H1 (cell line): Measurements from ENCODE around the gene PSMD13. TPM values are rescaled to one million over a fixed set of nuclear protein-coding genes. Genes with fewer than 3 reads are reported as not detected.

Experiments used
- CTCF ChIA-PET: fragments of 300-600 bp; sonication (Branson Sonifier 250); formaldehyde crosslinking; loops from one replicate; lab custom pipeline; 2021; ENCODE audit not compliant: partially characterized antibody; lab: Charles Lee
- POLR2A ChIA-PET: fragments of 300-600 bp; sonication (Branson Sonifier 250); formaldehyde crosslinking; loops from one replicate; lab custom pipeline; 2021; ENCODE audit warnings: inconsistent platforms; ENCODE audit not compliant: partially characterized antibody; lab: Charles Lee
- DNase-seq, 2 experiments: peaks; one replicate each; pipeline versions ENCODE4 v3.0.0 to v3.0.0-alpha.2; 2010 to 2022; ENCODE audit warnings: low spot score in 2 of 2, low read depth in 1 of 2, mixed read lengths in 1 of 2
- FAIRE-seq: peaks from 2 replicates; lab custom pipeline; 2011; peaks lifted over from hg19 to GRCh38; lab: Jason Lieb, UNC
- H2AFZ ChIP-seq: 2 replicates; pipeline ENCODE4 v1.8.1; 2012; ENCODE audit warnings: low read length, inconsistent platforms
- H2AK5ac ChIP-seq: 2 replicates; pipeline ENCODE4 v1.6.1; 2013; ENCODE audit warnings: low read depth, low read length
- H2BK120ac ChIP-seq: replicated peaks from 2 replicates; pipeline ENCODE3; 2013; ENCODE audit warnings: low read depth, low read length, inconsistent platforms
- H2BK12ac ChIP-seq: 2 replicates; pipeline ENCODE4 v1.6.1; 2013; ENCODE audit warnings: low read depth, low read length
- H2BK15ac ChIP-seq: 2 replicates; pipeline ENCODE4 v1.6.1; 2013; ENCODE audit warnings: low read length
- H2BK20ac ChIP-seq: 2 replicates; pipeline ENCODE4 v1.6.1; 2013; ENCODE audit warnings: low read length
- H2BK5ac ChIP-seq: 2 replicates; pipeline ENCODE4 v1.6.1; 2013; ENCODE audit warnings: low read depth, low read length
- H3K14ac ChIP-seq: 2 replicates; pipeline ENCODE4 v1.6.1; 2013; ENCODE audit warnings: inconsistent platforms; ENCODE audit not compliant: insufficient read length
- H3K18ac ChIP-seq: 2 replicates; pipeline ENCODE4 v1.6.1; 2013; ENCODE audit warnings: low read length; ENCODE audit errors: extremely low read depth
- H3K23ac ChIP-seq: 2 replicates; pipeline ENCODE4 v1.6.1; 2013; ENCODE audit warnings: inconsistent platforms; ENCODE audit not compliant: insufficient read length
- H3K23me2 ChIP-seq: 2 replicates; pipeline ENCODE4 v1.6.1; 2013; ENCODE audit warnings: low read depth, low read length
- H3K27ac ChIP-seq: 2 replicates; pipeline ENCODE4 v1.6.1; 2011; ENCODE audit warnings: low read depth, low read length, inconsistent platforms
- H3K27me3 ChIP-seq, 4 experiments: replicated peaks in 1 of 4; 1 replicate in 1 of 4; 2 replicates in 3 of 4; pipeline versions ENCODE4 v1.6.1 to v1.8.1; 2011 to 2013; ENCODE audit warnings: low read length in 3 of 4, mild to moderate bottlenecking in 3 of 4, inconsistent platforms in 2 of 4, mixed read lengths in 2 of 4, moderate library complexity in 1 of 4; ENCODE audit not compliant: control insufficient read depth in 3 of 4, insufficient read depth in 3 of 4; ENCODE audit errors: extremely low read depth in 1 of 4
- H3K36me3 ChIP-seq, 4 experiments: 2 replicates each; pipeline versions ENCODE4 v1.6.1 to v1.8.1; 2011 to 2013; ENCODE audit warnings: mild to moderate bottlenecking in 4 of 4, low read length in 3 of 4, moderate library complexity in 2 of 4, control low read depth in 1 of 4, inconsistent platforms in 1 of 4; ENCODE audit not compliant: insufficient read depth in 4 of 4, control insufficient read depth in 2 of 4
- H3K4ac ChIP-seq: replicated peaks from 2 replicates; pipeline ENCODE3; 2013; ENCODE audit warnings: low read length, low read depth, mixed read lengths, inconsistent platforms; ENCODE audit not compliant: insufficient read length
- H3K4me1 ChIP-seq, 4 experiments: replicated peaks in 1 of 4; 1 replicate in 1 of 4; 2 replicates in 3 of 4; pipeline versions ENCODE4 v1.6.1 to v1.8.1; 2011 to 2013; ENCODE audit warnings: low read length in 3 of 4, inconsistent platforms in 2 of 4, mixed read lengths in 1 of 4; ENCODE audit not compliant: insufficient read depth in 4 of 4, control insufficient read depth in 3 of 4
- H3K4me2 ChIP-seq, 2 experiments: 2 replicates each; pipeline versions ENCODE4 v1.6.1 to v1.8.1; 2011 to 2013; ENCODE audit warnings: low read depth in 2 of 2, low read length in 2 of 2, control low read depth in 1 of 2, inconsistent platforms in 1 of 2, mild to moderate bottlenecking in 1 of 2; ENCODE audit not compliant: insufficient read depth in 1 of 2
- H3K4me3 ChIP-seq, 4 experiments: fragments of 200-600, 300-600 bp in 1 of 4; sonication (generic), shearing (Covaris generic), sonication (Bioruptor Twin) in 1 of 4; 2 replicates each; pipeline versions ENCODE4 v1.5.1 to v1.8.1; 2011 to 2016; ENCODE audit warnings: low read length in 4 of 4, low read depth in 3 of 4, control low read depth in 2 of 4, inconsistent platforms in 2 of 4, mild to moderate bottlenecking in 2 of 4, mixed read lengths in 1 of 4, moderate library complexity in 1 of 4; ENCODE audit not compliant: insufficient read depth in 2 of 4; ENCODE audit errors: extremely low read depth in 1 of 4
- H3K56ac ChIP-seq: replicated peaks from 2 replicates; pipeline ENCODE3; 2013; ENCODE audit warnings: low read depth, mild to moderate bottlenecking, mixed read lengths, low read length, inconsistent platforms; ENCODE audit not compliant: insufficient read length
- H3K79me1 ChIP-seq: 2 replicates; pipeline ENCODE4 v1.6.1; 2013; ENCODE audit warnings: low read depth, low read length, control low read depth
- H3K79me2 ChIP-seq, 2 experiments: 2 replicates each; pipeline versions ENCODE4 v1.6.1 to v1.8.1; 2012 to 2013; ENCODE audit warnings: low read length in 2 of 2, mild to moderate bottlenecking in 2 of 2, inconsistent platforms in 1 of 2; ENCODE audit not compliant: insufficient read depth in 2 of 2, control insufficient read depth in 1 of 2
- H3K9ac ChIP-seq, 4 experiments: replicated peaks in 1 of 4; 1 replicate in 1 of 4; 2 replicates in 3 of 4; pipeline versions ENCODE4 v1.6.1 to v1.8.1; 2011 to 2013; ENCODE audit warnings: low read depth in 3 of 4, low read length in 3 of 4, control low read depth in 2 of 4, mild to moderate bottlenecking in 2 of 4, moderate library complexity in 2 of 4, inconsistent platforms in 1 of 4; ENCODE audit errors: extremely low read depth in 1 of 4
- H3K9me3 ChIP-seq, 2 experiments: 2 replicates each; pipeline versions ENCODE4 v1.6.1 to v1.8.1; 2012 to 2013; ENCODE audit warnings: mild to moderate bottlenecking in 2 of 2, moderate library complexity in 2 of 2, control low read depth in 1 of 2, inconsistent platforms in 1 of 2, low read depth in 1 of 2, low read length in 1 of 2, mixed read lengths in 1 of 2; ENCODE audit not compliant: insufficient read depth in 2 of 2
- H4K20me1 ChIP-seq, 2 experiments: replicated peaks in 1 of 2; 2 replicates each; pipeline versions ENCODE3 to v1.8.1; 2011 to 2013; ENCODE audit warnings: inconsistent platforms in 2 of 2, low read length in 2 of 2, mild to moderate bottlenecking in 1 of 2; ENCODE audit not compliant: insufficient read depth in 2 of 2, control insufficient read depth in 1 of 2
- H4K5ac ChIP-seq: 2 replicates; pipeline ENCODE4 v1.6.1; 2013; ENCODE audit warnings: low read length, low read depth, mixed read lengths, inconsistent platforms; ENCODE audit not compliant: insufficient read length
- H4K8ac ChIP-seq: 2 replicates; pipeline ENCODE4 v1.8.0; 2013; ENCODE audit warnings: mild to moderate bottlenecking, moderate library complexity, low read length, inconsistent platforms; ENCODE audit not compliant: insufficient read depth; ENCODE audit errors: extremely low read depth
- H4K91ac ChIP-seq: replicated peaks from 2 replicates; pipeline ENCODE3; 2013; ENCODE audit warnings: low read length, mixed read lengths, inconsistent platforms; ENCODE audit not compliant: insufficient read length
- CHD1 ChIP-seq: IDR thresholded peaks from 2 replicates; pipeline ENCODE4 v1.6.1; 2012; ENCODE audit warnings: low read depth, low read length, improper control_type of control experiment
- KDM1A ChIP-seq: fragments of 200-600, 300-600 bp; sonication (generic); IDR thresholded peaks from 2 replicates; pipeline ENCODE4 v1.7.1; 2016; ENCODE audit warnings: mild to moderate bottlenecking, low read length, borderline replicate concordance
- WGBS, 2 experiments: shearing (Covaris generic) in 1 of 2; methylation state at CpG; one replicate each; pipeline versions ENCODE4 v1.1.6 to v1.1.7; 2013 to 2015; ENCODE audit warnings: low lambda C conversion rate in 2 of 2, mixed read lengths in 2 of 2, inconsistent platforms in 1 of 2, low coverage in 1 of 2, missing lambda C conversion rate in 1 of 2; ENCODE audit not compliant: insufficient replicate concordance in 2 of 2, insufficient coverage in 1 of 2, insufficient read length in 1 of 2; ENCODE audit errors: extremely low coverage in 1 of 2, missing lambda C conversion rate in 1 of 2; 5-methylcytosine and 5-hydroxymethylcytosine counted together
- polyA plus RNA-seq, 7 experiments: library from polyadenylated mRNA; depleted of rRNA in 3 of 7; stranded (reverse) in 5 of 7; unstranded in 2 of 7; fragments of >200 nt in 5 of 7; fragments of 200-250 nt in 2 of 7; gene quantifications; 1 replicate in 5 of 7; 2 replicates in 1 of 7; 4 replicates in 1 of 7; pipeline versions ENCODE4 v1.2.1 to v1.2.3, GENCODE V29; 2011 to 2013; ENCODE audit warnings: missing spikeins in 2 of 7, mixed read lengths in 2 of 7
- total RNA-seq: library from RNA; stranded (reverse); fragmentation: NEBNext Ultra II Directional; extraction: Animal tissue kit (Norgen Biotek cat#: 25700); gene quantifications from 2 replicates; pipeline ENCODE4 v1.2.1, GENCODE V29; 2021
- TF ChIP-seq, protein P1 (sequence below): IDR thresholded peaks from 2 replicates; pipeline ENCODE4 v1.6.1; 2012; ENCODE audit warnings: inconsistent platforms

The PSMD13 gene
- total and polyA plus RNA-seq, 2 of the 8 experiments (the other 6 are each of a cell fraction or from before 2014, with no cell fraction given) = 121 to 141 TPM

DNA sequence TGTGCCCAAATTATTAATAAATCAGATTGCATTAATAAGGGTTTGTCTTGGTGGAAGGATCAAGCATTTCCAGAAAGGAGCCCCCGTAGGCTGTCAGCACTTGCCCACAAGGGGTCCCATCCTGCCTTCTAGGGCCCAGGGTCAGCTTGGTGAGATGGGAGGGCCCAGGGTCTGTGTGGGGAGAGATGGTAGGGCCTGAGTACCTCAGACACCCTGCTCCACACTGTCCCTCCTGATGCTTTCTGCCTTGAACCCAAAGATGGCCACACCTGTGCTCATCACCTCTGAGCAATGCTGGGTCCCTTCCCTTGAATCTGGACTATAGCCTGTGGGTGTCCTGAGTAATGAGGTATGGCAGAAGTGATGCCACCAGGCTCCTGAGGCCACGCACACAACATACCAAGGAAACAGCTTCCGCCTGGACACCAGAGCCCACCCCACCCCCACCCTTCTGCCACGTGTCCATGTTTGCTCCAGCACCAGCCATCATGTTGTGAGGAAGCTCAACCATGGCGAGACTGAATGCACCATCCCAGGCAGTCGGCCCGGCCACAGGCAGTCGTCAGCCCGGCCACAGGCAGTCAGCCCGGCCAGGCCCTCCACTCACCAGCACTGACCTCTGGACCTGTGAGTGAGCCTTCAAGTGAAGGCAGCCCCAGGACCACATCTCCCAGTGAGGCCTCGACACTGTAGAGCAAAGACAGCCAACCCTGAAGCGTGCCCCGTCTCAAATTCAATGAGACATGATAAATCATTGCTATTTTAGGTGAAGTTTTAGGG is 36.4 kb upstream of the PSMD13 start:
- Histone ChIP-seq H2AFZ (no peak overlapping the region), H3K27me3 (no peaks in the 10 kb centered on the region), H2AK5ac (no peak overlapping the region), H4K8ac (no peak overlapping the region), H4K5ac (no peak overlapping the region), H2BK20ac (no peak overlapping the region), H3K4me2 (no peak overlapping the region), H3K79me1 (no peaks in the 10 kb centered on the region; the same call in 1 of the 2 replicates), H4K20me1 (peaks cover 0 to 16% of the 10 kb centered on the region in 2 experiments), H3K4me1 (no peaks in the 10 kb centered on the region), H3K23me2 (no peaks in the 10 kb centered on the region), H3K14ac (no peak overlapping the region), H3K79me2 (no peaks in the 10 kb centered on the region; a peak in 1 of 4 replicates), H3K27ac (no peak overlapping the region), H3K4ac (no peak overlapping the region), H3K36me3 (peaks cover 0 to 10% (median 3%) of the 10 kb centered on the region in 4 experiments; a peak in 6 of 8 replicates), H4K91ac (no peak overlapping the region), H3K4me3 (no peak overlapping the region), H2BK15ac (no peak overlapping the region), H3K9ac (no peak overlapping the region), H2BK120ac (no peak overlapping the region), H3K9me3 (peaks cover 0 to 9% of the 10 kb centered on the region in 2 experiments; a peak in 1 of 4 replicates), H2BK5ac (no peak overlapping the region), H3K23ac (no peak overlapping the region), H2BK12ac (no peak overlapping the region), H3K18ac (no peak overlapping the region), H3K56ac (no peak overlapping the region)
- peak in 1 of 2 experiments; percentile 37 for DNase-seq
- TF ChIP-seq KDM1A (no peak), CHD1 (no peak)
- TF ChIP-seq, protein P1, sequence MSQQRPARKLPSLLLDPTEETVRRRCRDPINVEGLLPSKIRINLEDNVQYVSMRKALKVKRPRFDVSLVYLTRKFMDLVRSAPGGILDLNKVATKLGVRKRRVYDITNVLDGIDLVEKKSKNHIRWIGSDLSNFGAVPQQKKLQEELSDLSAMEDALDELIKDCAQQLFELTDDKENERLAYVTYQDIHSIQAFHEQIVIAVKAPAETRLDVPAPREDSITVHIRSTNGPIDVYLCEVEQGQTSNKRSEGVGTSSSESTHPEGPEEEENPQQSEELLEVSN = no peak
- ChIA-PET CTCF (interaction anchor here (0.5 to 2.0 kb wide), 4 partner anchors 66 to 168 kb away, joined by 3 to 7 read pairs (median 3); no protein-coding TSS in a partner anchor), POLR2A (interaction anchor here (0.8 to 1.2 kb wide), 2 partner anchors 9 to 193 kb away, joined by 3 to 4 read pairs; no protein-coding TSS in a partner anchor)
- FAIRE-seq = no peak
- WGBS, 2 experiments = 92% methylated on average over 13 of the region's 13 CpGs; no CpG with 5 or more reads in 1 of the 2 experiments
